Suppressor macrophage treated with lipopolysaccharide for 4 hours (primary cell): ENCODE measurements around the gene PCED1A.
"Not testable (repeated sequence)": the region's sequence is repeated elsewhere in the genome, so short reads cannot be mapped to it uniquely, and the experiment has no call there.

ENCODE experiments used
- DNase-seq: peaks from one replicate; pipeline ENCODE4 v3.0.0-alpha.2; 2020

PCED1A gene

DNA sequence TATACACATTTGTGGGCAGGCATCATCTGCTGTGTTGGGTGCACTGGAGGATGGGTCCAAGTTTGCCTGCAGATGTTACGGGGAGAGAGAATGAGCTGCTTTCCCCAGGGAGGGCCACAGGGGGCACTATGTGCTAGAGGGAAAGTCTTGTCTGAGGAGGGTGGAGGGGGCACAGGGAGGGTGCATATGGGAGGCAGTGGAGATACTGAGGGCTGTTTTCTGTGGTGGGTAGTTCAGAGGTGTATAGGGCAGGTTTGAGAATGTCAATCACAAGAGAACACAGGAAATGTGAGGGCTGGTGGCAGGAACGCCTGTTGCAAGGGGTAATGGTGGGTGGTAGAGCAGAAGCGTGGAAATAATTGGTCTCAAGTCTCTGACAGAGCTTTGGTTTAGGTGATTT lies 25.2 kb upstream of the PCED1A start:
- DNase-seq, result peak; percentile 34

DNA sequence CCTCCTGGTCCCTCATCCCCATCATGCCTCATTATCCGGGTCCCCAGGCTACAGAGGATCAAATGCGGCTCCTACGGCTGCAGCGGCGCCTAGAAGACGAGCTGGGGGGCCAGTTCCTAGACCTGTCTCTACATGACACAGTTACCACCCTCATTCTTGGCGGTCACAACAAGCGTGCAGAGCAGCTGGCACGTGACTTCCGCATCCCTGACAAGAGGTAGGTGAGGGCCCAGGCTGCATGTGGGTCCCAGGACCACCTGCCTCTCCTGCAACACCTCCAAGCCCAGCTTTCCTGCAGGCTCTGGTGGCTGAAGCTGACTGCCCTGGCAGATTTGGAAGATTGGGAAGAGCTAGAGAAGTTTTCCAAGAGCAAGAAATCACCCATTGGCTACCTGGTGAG lies 24.6 kb upstream of the PCED1A start:
- DNase-seq, result no peak

DNA sequence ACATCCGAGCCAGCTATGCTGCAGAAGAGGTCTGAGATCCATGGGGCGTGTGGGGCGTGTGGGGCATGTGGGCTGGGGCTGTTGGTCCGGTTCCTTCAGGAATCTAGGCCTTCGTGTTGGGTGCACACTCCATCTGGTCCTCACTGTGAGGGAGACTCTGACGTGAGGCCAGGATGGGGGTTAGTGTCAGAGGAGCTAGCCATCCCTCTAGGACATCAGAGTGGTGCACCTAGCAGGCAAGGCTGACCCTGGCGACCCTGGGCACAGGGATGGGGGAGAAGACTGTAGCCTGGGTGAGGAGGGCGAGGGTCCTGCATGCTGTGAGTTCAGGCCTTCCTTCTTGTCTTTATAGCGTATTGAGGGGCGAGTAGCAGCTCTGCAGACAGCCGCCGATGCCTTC lies 24.2 kb upstream of the PCED1A start:
- DNase-seq, result no peak

DNA sequence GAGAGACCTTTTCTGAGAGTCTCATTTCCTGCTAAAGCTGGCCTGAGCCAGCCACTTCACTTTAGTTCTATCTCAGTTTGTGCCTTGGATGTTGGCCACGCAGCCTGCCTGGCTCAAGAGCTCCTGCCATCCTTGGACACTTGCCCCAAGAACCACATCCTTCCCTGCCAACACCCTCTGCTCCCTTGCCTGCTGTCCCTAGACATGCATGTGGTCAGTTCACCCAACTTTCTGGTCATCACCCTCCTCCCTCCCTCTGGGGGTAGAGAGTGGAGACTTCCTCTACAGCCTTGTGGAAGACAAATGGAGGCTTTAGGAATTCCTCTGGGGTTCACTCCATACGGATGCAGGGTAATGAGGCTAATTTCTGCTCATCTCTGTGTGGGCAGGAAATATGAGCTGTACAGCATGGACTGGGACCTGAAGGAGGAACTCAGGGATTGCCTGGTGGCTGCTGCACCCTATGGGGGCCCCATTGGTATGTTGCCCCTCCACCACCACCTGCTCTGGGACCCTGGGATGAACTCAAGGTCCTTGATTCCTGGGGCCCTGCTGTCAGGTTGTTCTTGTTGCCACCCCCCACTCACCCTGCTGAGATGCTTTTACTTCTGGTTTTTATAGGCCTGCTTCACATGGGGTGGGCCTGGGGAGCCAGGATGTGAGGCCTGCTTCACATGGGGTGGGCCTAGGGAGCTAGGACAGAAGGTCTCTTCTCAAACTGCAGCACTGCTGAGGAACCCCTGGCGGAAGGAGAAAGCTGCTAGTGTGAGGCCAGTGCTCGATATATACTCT lies 19.1 kb upstream of the PCED1A start:
- DNase-seq, result no peak

DNA sequence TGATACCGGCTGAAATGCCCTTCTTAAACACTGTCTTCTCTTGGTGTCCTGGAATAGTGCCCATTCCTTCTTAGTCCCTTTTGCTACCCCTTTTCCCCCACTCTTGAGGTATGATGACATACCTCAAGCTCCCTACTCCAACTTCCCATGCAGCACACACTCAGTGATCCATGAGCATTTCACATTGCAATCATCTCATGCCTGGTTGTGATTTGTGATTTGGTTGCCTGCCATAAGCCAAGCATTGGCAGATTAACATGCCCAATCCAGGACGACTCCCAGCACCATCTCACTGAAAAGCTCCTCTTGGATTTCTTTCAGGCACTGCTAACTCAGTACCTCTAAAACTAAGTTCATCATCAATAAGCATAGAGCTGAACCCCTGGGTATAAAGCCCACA lies 18.1 kb upstream of the PCED1A start:
- DNase-seq, result no peak

DNA sequence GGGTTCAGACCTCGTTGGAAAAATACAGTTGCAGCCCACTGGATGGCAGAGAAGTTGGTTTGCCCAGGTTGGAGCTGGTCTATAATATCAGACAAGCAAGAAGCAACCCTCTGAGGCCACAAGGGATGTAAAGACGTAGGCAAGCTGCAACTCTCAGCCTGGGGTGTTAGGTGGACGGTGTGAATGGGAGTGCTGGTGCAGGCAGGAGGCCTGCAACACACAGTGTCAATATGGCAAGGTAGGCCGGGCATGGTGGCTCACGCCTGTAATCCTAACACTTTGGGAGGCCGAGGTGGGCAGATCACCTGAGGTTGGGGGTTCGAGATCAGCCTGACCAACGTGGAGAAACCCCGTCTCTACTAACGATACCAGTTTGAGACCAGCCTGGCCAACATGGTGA lies 10.6 kb upstream of the PCED1A start:
- DNase-seq, result no peak

DNA sequence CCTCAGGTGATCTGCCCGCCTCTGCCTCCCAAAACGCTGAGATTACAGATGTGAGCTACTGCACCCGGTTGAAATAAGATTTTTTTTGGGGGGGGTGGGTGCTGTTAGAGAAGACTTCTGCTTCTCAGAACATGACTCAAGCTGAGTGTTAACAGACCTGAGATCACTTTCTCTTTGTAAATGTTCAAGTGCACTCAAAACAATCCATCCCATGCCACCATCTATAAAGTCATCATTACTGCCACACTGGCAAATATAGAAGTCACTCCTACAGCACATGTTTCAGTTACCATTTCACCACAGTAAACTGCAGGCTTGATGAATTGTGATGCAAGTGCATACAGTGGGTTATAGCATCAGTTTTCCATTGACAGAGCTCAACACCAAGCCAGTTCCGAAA lies 9.1 kb upstream of the PCED1A start:
- DNase-seq, result peak; percentile 44

DNA sequence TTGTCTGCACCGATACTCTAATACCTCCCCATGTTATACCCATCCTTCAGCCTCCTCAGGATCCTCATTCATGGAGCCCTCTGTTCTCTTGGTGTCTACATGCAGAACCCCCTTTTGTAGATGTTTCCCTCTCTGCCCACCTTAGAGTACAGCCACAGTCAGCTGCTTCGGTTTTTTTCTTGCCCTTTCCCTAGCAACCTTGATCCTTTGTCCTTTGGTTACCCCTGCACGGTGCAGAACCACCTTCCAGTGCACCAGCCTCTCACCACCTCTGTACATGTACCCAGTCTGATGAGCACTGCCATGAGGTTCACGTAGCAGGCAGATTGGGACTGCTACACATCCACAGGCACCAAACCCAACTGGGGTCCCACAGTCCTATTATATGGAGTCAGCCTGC lies 7.3 kb upstream of the PCED1A start:
- DNase-seq, result no peak

DNA sequence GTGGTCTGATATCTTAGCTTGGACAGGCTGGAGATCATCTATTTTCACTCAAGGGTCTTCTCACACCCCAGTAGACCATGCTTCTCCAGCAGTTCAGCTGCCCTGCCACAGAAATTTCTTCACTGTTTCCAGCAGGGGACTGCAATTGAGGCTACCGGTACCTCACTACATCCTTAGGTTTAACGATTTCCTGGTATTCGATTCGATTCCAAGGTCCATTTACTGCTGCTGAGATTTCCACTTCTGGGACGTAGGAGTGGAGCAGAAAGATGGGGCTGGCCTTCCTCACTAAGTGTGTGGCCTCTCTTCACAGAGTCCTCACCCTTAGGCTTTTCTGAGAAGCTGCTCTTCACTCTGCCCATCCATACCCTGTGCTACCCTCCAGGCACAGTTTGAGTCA lies 6.2 kb upstream of the PCED1A start:
- no peak for DNase-seq

DNA sequence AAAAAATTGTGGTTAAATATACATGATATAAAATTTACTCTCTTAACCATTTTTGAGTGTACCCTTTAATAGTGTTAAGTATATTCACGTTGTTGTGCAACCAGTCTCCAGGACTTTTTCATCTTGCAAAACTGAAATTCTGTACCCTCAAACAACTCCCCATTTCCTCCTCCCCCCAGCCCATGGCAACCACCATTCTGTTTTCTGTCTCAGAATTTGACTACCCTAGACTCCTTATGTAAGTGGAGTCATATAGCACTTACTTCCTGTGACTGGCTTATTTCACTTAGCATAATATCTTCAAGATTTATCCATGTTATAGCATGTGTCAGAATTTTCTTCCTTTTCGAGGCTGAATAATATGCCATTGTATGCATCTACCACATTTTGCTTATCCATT lies 5.2 kb upstream of the PCED1A start:
- DNase-seq, result peak; percentile 30

DNA sequence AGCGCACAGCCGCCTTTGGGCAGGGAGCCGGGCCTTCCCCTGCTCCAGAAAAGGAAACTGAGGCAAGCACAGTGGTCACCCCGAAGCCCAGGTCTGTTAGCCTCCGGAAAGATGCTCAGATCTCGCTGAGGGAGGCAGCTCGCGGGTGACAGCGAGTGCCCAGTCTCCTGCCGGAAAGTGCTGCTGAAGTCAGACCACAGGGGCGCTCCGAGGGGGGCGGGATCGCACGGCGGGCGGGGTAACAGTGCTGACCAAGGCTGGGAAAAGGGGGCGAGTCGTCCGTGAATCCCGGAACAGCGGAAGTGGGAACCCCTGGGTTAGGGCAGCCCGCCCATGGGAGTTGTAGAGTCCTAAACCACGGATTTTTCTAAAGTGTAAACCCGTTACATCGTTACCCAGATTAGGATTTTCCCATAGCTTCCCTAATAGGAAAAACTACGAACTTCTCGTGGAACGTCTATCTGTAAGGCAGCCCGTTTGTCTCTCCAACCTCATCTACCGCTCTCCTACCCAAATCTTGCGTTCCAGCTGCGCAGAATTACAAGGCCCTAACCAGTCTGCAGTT lies 594 bp upstream of the PCED1A start:
- peak; percentile 66 for DNase-seq

DNA sequence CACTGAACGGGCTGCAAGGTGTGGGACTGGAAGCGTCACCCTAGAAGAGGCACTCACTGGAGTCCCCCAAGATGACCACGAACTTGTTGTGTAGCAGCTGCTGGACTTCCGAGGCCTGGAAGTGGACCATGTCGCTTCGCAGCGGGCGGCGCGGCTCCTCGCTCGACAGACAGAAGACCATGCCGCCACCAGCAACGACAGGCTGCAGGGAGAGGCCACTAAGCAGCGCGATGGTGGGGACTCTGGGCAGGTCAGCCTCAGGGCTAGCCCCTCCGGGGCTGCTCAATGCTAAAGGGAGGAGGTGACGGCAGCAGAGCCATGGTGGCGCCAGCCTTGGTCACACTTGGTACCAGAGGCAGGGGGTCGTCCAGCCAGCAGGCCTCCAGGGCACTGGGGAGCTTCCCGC lies 720 bp downstream of the PCED1A start:
- no peak for DNase-seq

DNA sequence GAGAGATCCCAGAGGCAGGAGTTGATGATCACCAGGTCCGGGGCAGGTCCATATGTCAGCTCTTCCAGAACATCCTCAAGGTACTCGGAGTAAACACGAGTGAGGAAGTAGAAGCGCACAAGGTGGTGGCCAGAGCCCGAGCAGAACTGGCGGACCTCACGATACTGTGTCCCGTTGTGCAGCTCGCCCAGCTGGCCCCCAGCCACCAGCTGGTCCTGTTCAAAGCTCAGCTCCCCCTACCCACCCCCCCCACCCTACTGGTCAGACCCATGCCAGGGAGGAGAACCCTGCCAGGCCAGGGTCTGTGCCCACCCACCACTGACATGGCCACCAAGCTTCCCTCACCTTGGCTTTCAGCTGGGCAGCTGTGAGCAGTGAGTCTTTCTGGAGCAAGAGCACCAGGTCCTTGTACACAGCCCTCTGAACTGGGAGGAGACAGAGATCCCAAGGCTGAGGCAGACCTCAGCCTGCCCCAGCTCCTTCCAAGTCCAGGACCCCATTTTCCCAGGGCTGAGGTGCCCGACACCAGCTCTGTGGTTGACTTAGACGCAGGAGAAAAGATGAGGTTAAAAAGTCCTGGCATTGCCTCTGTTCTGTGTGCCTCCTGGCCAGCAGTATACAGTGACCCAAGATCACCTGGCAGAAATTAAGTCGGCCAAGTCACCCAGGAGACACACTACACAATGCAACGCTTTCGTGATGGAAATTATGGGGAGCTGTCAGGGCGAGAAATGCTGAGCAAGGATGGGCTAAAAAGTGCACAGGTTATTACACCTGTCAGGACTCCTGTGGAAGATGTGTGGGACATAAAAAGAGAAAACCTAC lies 1.4 kb downstream of the PCED1A start:
- no peak for DNase-seq

DNA sequence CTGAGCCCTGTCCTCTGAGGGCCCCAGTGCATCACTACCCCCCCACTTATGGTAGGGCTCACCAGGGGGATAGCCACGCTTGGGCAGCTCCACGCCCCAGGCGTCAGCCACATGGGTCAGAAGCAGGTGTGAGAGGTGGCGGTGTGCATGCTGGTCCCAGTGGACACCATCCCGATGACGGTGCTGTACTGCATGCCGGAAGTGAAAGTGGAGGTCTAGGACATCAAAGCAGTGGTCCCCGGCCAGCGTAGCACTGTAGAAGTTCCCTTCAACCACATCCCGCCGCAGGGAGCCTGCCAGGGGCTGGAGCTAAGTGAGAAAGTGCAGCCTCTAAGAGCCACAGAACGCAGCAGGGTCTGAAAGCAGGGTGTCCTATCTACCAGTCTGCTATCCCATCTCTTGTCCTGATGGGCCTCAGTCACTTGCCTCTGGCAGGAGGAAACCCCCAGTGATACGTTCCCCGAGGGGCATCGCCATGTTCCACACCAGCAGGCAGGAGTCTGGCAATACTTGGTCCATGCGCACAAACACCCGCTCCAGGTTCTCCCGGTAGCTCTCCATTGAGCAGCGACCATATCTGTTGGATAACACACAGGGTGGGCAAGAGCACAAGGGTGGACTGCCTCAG lies 2.2 kb downstream of the PCED1A start:
- DNase-seq, result no peak

DNA sequence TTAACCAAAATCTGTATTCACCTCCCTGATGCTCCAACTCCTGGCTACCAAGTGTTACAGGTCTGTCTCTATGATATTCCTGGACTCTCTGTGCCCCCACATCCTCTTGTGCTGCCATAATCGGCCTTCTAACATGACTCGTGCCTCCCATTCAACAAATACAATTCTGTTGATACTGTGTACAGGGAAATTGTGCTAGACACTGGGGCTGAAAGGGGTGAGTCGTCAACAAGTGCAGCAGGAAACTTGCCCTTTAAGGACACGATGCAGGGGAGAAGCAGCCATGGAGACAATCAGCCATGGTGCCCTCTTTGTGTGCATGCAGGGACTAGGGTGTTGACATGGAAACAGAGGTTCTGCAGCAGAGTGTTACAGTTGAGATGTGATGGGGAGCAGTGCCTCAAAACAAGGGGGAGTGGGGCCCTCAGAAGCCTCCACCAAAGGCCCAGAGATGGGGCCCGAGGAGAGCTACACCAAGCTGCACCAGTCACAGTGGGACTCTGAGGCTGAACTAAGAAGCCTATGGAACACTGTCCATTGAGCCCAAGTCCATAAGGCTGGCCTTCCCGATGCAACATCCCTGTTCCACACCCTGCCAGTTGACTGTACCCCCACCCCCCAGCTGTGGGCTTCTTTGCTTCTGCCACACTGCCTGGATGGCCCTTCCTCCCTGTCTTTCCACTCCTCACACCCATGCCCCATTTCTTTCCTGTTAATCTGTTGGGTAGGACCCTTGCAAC lies 3.1 kb downstream of the PCED1A start:
- DNase-seq, result no peak

DNA sequence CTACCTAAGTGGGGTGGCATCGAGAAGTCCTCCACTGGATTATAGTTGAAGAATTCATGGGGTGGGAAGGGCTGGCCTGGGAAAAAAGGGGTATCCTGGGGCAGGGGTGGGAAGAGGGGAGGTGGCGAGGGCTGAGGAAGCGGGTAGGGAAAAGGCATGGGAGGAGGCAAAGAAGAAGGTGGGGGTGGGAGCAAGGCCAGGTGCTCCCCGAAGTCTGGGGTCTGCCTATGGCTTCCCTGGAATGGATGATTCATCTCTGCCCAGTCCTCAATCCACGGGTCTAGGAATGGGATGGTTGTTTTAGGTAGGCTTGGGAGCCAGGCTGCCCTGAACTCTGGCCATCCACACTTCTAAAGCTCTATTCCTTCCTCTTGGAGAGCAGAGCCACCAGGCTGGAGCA lies 4.4 kb downstream of the PCED1A start:
- DNase-seq, result no peak

DNA sequence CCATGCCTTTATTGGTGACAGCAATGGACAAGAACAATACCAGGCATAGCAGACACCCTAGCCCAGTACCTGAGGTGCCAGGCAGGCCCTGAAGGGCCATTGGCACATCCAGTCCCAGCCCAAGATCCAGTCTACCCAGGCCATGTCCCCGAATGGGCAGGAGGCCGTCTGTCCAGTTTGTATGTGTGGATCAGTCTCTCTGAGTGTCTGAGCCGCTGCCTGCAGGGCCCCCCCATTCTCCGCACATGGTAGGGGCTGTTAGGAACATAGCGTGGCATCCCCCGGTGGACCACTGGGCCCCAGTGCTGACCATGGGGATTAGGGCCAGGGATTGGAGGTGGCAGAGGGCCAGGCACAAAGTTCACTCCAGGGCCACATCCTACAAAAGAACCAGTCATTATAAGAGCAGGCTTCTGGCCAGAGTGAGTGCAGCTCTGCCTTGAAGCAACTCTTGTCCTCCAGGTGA lies 5.1 kb downstream of the PCED1A start:
- DNase-seq, result no peak

DNA sequence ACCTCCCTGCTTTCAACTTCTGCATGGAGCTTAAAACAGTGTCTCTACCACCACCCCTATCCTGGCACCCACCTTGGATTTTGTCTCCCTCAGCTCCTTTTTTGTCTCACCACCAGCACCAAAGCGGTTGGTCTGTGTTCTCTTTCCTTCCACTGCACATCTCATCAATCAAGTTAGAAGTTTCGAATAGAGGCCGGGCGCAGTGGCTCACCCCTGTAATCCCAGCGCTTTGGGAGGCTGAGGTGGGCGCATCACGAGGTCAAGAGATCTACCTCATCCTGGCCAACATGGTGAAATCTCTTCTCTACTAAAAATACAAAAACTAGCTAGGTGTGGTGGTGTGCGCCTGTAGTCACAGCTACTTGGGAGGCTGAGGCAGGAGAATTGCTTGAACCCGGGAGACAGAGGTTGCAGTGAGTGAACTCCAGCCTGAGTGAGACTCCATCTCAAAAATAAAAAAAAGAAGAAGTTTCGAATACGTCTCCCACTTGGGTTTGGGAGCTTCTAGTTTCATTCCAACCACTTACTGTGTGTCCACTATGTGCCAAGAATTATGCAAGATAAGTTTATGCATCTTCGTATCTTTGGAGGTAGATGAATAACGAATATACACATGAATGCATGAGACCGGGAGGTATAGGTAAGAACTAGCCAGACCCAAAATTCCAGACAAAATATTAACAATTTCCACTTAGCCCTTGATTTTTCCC lies 5.9 kb downstream of the PCED1A start:
- peak; percentile 52 for DNase-seq

DNA sequence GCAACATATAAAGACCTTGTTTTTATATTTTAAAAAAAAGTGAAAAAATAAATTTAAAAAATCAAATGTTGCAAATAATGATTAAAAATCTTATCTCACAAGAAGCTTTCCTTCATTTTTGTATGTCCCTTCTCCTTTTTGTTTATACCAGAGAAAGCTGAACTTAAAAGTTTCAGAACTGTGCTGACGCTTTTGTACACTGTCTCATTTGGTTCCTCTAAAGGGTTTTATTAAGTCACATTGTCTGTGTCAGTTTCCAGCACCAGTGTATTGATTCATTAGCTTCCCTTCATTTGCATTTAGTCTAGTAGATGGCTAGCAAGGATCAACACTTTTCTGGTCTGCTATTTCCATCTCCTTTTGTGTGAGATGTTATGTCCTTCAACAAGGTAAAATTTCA lies 6.7 kb downstream of the PCED1A start:
- peak; percentile 75 for DNase-seq

DNA sequence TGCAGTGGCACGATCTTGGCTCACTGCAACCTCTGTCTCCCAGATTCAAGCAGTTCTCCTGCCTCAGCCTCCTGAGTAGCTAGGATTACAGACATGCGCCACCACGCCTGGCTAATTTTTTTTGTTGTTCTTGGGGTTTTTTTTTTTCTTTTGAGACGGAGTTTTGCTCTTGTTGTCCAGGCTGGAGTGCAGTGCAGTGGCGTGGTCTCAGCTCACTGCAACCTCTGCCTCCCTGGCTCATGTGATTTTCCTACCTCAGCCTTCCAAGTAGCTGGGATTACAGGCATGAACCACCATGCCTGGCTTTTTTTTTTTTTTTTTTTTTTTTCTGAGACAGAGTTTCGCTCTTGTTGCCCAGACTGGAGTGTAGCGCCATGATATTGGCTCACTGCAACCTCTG lies 9.2 kb downstream of the PCED1A start:
- DNase-seq, result not testable (repeated sequence)

DNA sequence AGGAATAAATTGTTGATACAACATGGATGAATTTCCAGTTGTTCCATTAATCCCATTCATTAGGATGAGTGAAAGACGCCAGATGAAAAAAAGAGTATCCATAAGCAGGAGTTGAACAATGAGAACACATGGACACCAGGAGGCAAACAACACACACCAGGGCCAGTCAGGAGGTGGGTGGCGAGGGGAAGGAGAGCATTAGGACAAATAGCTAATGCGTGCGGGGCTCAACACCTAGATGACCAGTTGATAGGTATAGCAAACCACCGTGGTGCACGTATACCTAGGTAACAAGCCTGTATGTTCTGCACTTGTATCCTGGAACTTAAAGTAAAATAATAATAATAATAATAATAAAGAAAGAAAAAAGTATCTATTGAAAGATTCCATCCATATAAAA lies 11.1 kb downstream of the PCED1A start:
- no peak for DNase-seq

DNA sequence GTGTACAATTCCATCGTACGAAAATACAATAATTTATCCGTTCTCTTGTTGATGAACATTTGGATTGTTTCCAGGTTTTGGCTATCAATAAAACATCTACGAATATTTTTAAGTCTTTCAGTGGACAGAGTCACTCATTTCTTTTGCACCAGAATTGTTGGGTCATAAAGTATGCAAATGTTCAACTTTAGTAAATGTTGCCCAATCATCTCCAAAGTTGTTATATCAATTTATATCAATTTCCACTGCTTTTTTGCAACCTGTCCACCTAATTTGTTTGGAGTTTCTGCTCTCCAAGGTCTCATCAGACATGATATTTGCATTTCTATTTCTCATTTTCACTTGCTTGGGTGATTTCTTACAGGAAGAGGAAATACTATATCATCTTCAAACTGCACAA lies 13.8 kb downstream of the PCED1A start:
- no peak for DNase-seq
